NCI-H1436 (cell line): ENCODE measurements around the gene LMTK2.
"Not testable (repeated sequence)": the region's sequence is repeated elsewhere in the genome, so short reads cannot be mapped to it uniquely, and the experiment has no call there.

Source experiments
- DNase-seq: peaks from one replicate; lab custom pipeline; 2025; lab: John Stamatoyannopoulos, UW

LMTK2 gene

GRCh38 chr7:98105942-98106544 is 619 bp upstream of the LMTK2 start:
- DNase-seq, result no peak

- DNase-seq, result peak; percentile 9
Measured at GRCh38 chr7:98107313-98107721, 655 bp downstream of the LMTK2 start.

- no peak for DNase-seq
Measured at GRCh38 chr7:98110249-98111022, 3.8 kb downstream of the LMTK2 start.

GRCh38 chr7:98112077-98112476 is 5.4 kb downstream of the LMTK2 start:
- no peak for DNase-seq

GRCh38 chr7:98115746-98116525 is 9.3 kb downstream of the LMTK2 start:
- DNase-seq, result no peak

- DNase-seq, result no peak
Measured at GRCh38 chr7:98116656-98117461, 10.2 kb downstream of the LMTK2 start.

GRCh38 chr7:98119256-98119918 is 12.7 kb downstream of the LMTK2 start:
- DNase-seq, result no peak

- no peak for DNase-seq
Measured at GRCh38 chr7:98120559-98120958, 13.9 kb downstream of the LMTK2 start.

GRCh38 chr7:98121388-98121787 is 14.7 kb downstream of the LMTK2 start:
- DNase-seq, result not testable (repeated sequence)

- no peak for DNase-seq
Measured at GRCh38 chr7:98123365-98123696, 16.7 kb downstream of the LMTK2 start.

GRCh38 chr7:98125759-98126158 is 19.1 kb downstream of the LMTK2 start:
- no peak for DNase-seq

- no peak for DNase-seq
Measured at GRCh38 chr7:98126311-98127142, 19.9 kb downstream of the LMTK2 start.

- no peak for DNase-seq
Measured at GRCh38 chr7:98128346-98128745, 21.7 kb downstream of the LMTK2 start.

GRCh38 chr7:98130959-98131358 is 24.3 kb downstream of the LMTK2 start:
- no peak for DNase-seq

GRCh38 chr7:98133181-98133580 is 26.5 kb downstream of the LMTK2 start:
- DNase-seq, result no peak

GRCh38 chr7:98133621-98134303 is 27.1 kb downstream of the LMTK2 start:
- no peak for DNase-seq

- DNase-seq, result no peak
Measured at GRCh38 chr7:98134420-98135228, 28.0 kb downstream of the LMTK2 start.

- DNase-seq, result no peak
Measured at GRCh38 chr7:98135984-98136383, 29.3 kb downstream of the LMTK2 start.

GRCh38 chr7:98136423-98136822 is 29.8 kb downstream of the LMTK2 start:
- no peak for DNase-seq
